ENCODE results near the gene CT83.

- peak in 2 of 6 experiments; percentile 15 to 18 for TF ChIP-seq CTCF (IDR thresholded peaks at IDR 0.05)
- TF ChIP-seq POLR2A (IDR thresholded peaks at IDR 0.05), result no peak
Observed at GRCh38 chrX:116490104-116490503, 27.3 kb upstream of the CT83 start.
